ENCODE measurements around the gene KLF5.
"Not testable (repeated sequence)": the region's sequence is repeated elsewhere in the genome, so short reads cannot be mapped to it uniquely, and the experiment has no call there.

The KLF5 gene

GRCh38 chr13:73045031-73045430, 13.8 kb upstream of the KLF5 start:
- TF ChIP-seq EZH2phosphoT487 (conservative IDR thresholded peaks at IDR 0.05; ENCODE audit: low read length), result no peak
- TF ChIP-seq CTCF (IDR thresholded peaks at IDR 0.05; ENCODE audit: insufficient read depth, low read length, poor library complexity, severe bottlenecking), result no peak
- Histone ChIP-seq H2AFZ (ENCODE audit: low read depth, low read length, severe bottlenecking) (no peak overlapping the region), H3K27ac (ENCODE audit: low read depth, low read length) (no peak overlapping the region)

GRCh38 chr13:73048615-73049014, 10.2 kb upstream of the KLF5 start:
- not testable (repeated sequence) for H3K27me3 ChIP-seq (ENCODE audit: low read length); H3K9ac ChIP-seq (ENCODE audit: low read length); H3F3A ChIP-seq (ENCODE audit: insufficient read depth); H3K36me3 ChIP-seq (ENCODE audit: low read length); H2AFZ ChIP-seq (ENCODE audit: low read depth, low read length, severe bottlenecking); H4K20me1 ChIP-seq (ENCODE audit: low read depth, low read length); H3K79me2 ChIP-seq (ENCODE audit: insufficient read depth, low read length); H3K4me2 ChIP-seq (ENCODE audit: low read depth, low read length, poor library complexity, severe bottlenecking); H3K9me2 ChIP-seq (replicated peaks; ENCODE audit: insufficient read depth, low read length); H3K4me3 ChIP-seq (ENCODE audit: insufficient read depth, low read length, poor library complexity, severe bottlenecking); H3K9me3 ChIP-seq (ENCODE audit: insufficient read depth, low read length); H3K27ac ChIP-seq (ENCODE audit: low read depth, low read length)

More at GRCh38 chr13:73045031-73045430, 13.8 kb upstream of the KLF5 start:
- Histone ChIP-seq H3K4me3 (ENCODE audit: insufficient read depth, low read length, poor library complexity, severe bottlenecking) (no peak overlapping the region), H3K4me2 (ENCODE audit: low read depth, low read length, poor library complexity, severe bottlenecking) (no peak overlapping the region), H3K27me3 (ENCODE audit: low read length) (no peaks in the 10 kb centered on the region), H4K20me1 (ENCODE audit: low read depth, low read length) (no peaks in the 10 kb centered on the region), H3K9me3 (ENCODE audit: insufficient read depth, low read length) (no peaks in the 10 kb centered on the region), H3K9ac (ENCODE audit: low read length) (no peak overlapping the region), H3K79me2 (ENCODE audit: insufficient read depth, low read length) (no peaks in the 10 kb centered on the region), H3K9me2 (replicated peaks; ENCODE audit: insufficient read depth, low read length) (no peaks in the 10 kb centered on the region), H3F3A (ENCODE audit: insufficient read depth) (no peaks in the 10 kb centered on the region), H3K36me3 (ENCODE audit: low read length) (no peaks in the 10 kb centered on the region)

GRCh38 chr13:73054712-73055111, 4.1 kb upstream of the KLF5 start:
- Histone ChIP-seq H3K9me3 (ENCODE audit: insufficient read depth, low read length) (no peaks in the 10 kb centered on the region), H3K79me2 (ENCODE audit: insufficient read depth, low read length) (no peaks in the 10 kb centered on the region), H3K27me3 (ENCODE audit: low read length) (no peaks in the 10 kb centered on the region), H3F3A (ENCODE audit: insufficient read depth) (no peaks in the 10 kb centered on the region; the same call in 1 of the 2 replicates), H2AFZ (ENCODE audit: low read depth, low read length, severe bottlenecking) (no peak overlapping the region), H3K9ac (ENCODE audit: low read length) (no peak overlapping the region), H3K27ac (ENCODE audit: low read depth, low read length) (no peak overlapping the region), H3K4me3 (ENCODE audit: insufficient read depth, low read length, poor library complexity, severe bottlenecking) (no peak overlapping the region), H3K4me2 (ENCODE audit: low read depth, low read length, poor library complexity, severe bottlenecking) (no peak overlapping the region), H4K20me1 (ENCODE audit: low read depth, low read length) (no peaks in the 10 kb centered on the region), H3K9me2 (replicated peaks; ENCODE audit: insufficient read depth, low read length) (no peaks in the 10 kb centered on the region), H3K36me3 (ENCODE audit: low read length) (no peaks in the 10 kb centered on the region)
- TF ChIP-seq CTCF (IDR thresholded peaks at IDR 0.05; ENCODE audit: insufficient read depth, low read length, poor library complexity, severe bottlenecking) (no peak), EZH2phosphoT487 (conservative IDR thresholded peaks at IDR 0.05; ENCODE audit: low read length) (no peak)

- no peaks in the 10 kb centered on the region for H3K27me3 ChIP-seq (ENCODE audit: low read length)
- no peaks in the 10 kb centered on the region for H3K79me2 ChIP-seq (ENCODE audit: insufficient read depth, low read length)
- no peak overlapping the region for H3K9ac ChIP-seq (ENCODE audit: low read length)
- no peak overlapping the region for H3K27ac ChIP-seq (ENCODE audit: low read depth, low read length)
- H3K4me3 ChIP-seq (ENCODE audit: insufficient read depth, low read length, poor library complexity, severe bottlenecking), result no peak overlapping the region
- H3K36me3 ChIP-seq (ENCODE audit: low read length), result no peaks in the 10 kb centered on the region
- H3K9me3 ChIP-seq (ENCODE audit: insufficient read depth, low read length), result no peaks in the 10 kb centered on the region
- peaks cover 4% of the 10 kb centered on the region; the same call in 1 of the 2 replicates for H4K20me1 ChIP-seq (ENCODE audit: low read depth, low read length)
- no peak overlapping the region for H3K4me2 ChIP-seq (ENCODE audit: low read depth, low read length, poor library complexity, severe bottlenecking)
- no peaks in the 10 kb centered on the region for H3K9me2 ChIP-seq (replicated peaks; ENCODE audit: insufficient read depth, low read length)
- peaks cover 4% of the 10 kb centered on the region; the same call in 1 of the 2 replicates for H3F3A ChIP-seq (ENCODE audit: insufficient read depth)
- no peak overlapping the region for H2AFZ ChIP-seq (ENCODE audit: low read depth, low read length, severe bottlenecking)
- TF ChIP-seq EZH2phosphoT487 (conservative IDR thresholded peaks at IDR 0.05; ENCODE audit: low read length) (no peak), CTCF (IDR thresholded peaks at IDR 0.05; ENCODE audit: insufficient read depth, low read length, poor library complexity, severe bottlenecking) (no peak)
These were observed 2.8 kb upstream of the KLF5 start for GRCh38 chr13:73055813-73056564.
